Body of pancreas (tissue), 4 donors: Measurements from ENCODE around the gene NIN.

Experiments
- POLR2A ChIP-seq, 3 donors: fragments of 450-650 bp; IDR thresholded peaks; one replicate each; pipeline ENCODE4 v1.6.1; 2016; ENCODE audit warnings: antibody characterized with exemption in 3 of 3, mild to moderate bottlenecking in 2 of 3
- TF ChIP-seq, protein P1 (sequence below), 7 experiments: fragments of 450-650 bp in 4 of 7; fragments of 200-600 bp in 3 of 7; sonication (generic) in 3 of 7; IDR thresholded peaks; one replicate each; pipeline ENCODE4 v1.5.1; 2016 to 2019; ENCODE audit warnings: antibody characterized with exemption in 7 of 7

DNA sequence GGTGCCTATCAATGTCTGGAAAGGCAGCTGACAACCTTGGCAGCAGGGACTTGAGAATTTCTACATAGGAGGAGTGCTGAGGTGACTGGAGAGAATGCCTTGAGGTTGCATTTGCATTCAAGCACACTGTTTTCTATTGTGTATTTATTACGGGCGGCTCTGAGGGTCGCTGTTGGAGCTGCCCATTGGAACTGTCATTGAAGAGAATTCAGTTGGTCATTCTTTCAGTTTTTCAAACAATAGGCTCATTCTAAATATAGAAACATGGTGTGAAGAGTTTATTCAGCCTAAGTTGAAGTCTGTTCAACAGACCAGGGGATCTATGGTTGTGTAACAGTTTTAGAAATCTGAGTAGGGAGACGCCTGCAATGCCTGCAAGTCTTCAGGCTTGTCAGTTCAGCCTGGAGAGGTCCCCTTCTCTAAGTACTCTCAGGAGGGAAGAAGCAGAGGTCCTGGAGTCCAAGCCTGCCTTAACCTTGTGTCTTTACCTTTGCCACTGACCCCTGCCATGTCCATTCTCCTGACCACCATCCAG is 31.1 kb upstream of the NIN start:
- TF ChIP-seq, protein P1, sequence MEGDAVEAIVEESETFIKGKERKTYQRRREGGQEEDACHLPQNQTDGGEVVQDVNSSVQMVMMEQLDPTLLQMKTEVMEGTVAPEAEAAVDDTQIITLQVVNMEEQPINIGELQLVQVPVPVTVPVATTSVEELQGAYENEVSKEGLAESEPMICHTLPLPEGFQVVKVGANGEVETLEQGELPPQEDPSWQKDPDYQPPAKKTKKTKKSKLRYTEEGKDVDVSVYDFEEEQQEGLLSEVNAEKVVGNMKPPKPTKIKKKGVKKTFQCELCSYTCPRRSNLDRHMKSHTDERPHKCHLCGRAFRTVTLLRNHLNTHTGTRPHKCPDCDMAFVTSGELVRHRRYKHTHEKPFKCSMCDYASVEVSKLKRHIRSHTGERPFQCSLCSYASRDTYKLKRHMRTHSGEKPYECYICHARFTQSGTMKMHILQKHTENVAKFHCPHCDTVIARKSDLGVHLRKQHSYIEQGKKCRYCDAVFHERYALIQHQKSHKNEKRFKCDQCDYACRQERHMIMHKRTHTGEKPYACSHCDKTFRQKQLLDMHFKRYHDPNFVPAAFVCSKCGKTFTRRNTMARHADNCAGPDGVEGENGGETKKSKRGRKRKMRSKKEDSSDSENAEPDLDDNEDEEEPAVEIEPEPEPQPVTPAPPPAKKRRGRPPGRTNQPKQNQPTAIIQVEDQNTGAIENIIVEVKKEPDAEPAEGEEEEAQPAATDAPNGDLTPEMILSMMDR (IDR thresholded peaks at IDR 0.05): no peak
- TF ChIP-seq POLR2A (IDR thresholded peaks at IDR 0.05): no peak
